HG02970 (cell line): Measurements from ENCODE around the gene DPP6.

Experiments used
- ATAC-seq: cut with Tn5 transposase; IDR thresholded peaks from one replicate; pipeline ENCODE4 v1.9.1; 2021; ENCODE audit warnings: mild to moderate bottlenecking, moderate library complexity, moderate number of reproducible peaks; ENCODE audit not compliant: unreplicated experiment, low FRiP score

Gene DPP6

DNA sequence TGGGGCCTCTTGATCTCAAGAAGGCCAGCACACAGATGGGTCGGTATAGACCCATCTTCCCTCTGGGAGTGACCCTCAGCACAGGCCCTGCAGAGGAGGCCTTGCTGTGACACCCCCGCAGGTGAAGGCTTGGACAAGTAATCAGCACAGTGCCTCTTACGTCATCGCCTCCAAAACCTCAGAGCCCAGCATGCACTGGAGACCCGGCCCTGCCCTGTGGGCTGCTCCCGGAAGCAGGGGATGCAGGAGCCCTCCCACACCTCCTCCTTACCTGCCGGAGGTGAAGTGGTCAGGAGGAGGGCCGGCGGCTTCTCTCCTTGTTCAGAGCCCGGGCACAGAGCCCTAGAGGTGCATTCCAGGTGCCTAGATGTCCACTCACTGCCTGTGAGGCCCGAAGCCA, 829.3 kb downstream of the DPP6 start:
- no peak for ATAC-seq

DNA sequence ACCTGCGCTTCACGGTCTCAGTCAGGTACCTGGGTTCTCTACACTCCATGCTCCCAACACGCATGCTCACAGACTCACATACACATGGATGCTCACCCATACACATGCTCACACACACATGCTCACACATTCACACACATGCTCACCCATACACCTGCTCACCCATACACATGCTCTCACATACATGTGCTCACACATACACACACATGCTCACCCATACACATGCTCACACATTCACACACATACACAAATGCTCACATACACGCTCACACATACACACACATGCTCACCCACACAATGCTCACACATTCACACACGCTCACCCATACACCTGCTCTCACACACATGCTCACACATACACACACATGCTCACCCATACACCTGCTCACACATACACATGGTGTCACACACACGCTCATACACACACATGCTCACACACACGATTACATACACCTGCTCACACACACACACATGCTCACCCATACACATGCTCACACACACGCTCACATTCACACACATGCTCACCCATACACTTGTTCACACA, 830.8 kb downstream of the DPP6 start:
- no peak for ATAC-seq

DNA sequence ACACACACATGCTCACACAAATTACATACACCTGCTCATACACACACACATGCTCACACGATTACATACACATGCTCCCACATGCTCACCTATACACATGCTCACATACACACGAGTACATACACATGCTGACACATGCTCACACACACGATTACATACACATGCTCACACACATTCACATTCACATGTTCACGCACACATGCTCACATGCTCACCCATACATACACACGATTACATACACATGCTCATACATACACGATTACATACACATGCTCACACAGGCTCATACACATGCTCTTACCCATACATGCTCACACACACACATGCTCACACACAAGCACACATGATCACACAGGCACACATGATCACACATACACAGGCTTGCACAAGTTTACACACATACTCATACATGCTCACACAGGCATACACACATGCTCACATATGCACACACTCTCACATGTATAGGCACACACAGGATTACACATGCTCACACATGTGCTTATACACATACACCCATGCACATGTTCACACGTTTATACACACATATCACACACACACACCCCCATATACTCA, 832.2 kb downstream of the DPP6 start:
- ATAC-seq = no peak

DNA sequence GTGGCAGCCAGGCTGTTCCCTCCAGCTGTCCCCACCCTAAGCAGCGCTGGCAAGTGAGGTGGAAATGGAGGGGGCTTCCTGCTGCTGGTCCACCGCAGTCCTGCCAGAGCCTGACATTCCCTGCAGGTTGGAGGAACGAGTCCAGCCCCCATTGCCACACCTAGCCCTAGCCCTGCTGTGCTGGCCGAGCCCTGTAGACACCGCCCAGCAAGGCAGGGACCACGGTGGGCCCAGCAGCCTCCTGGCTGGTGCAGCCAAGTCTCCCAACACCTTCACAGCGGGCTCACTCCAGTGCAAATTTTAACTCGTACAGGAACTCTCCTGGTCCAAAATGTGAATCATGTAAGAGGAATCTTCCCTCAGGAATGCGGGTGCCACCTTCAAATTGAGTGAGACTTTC, 834.4 kb downstream of the DPP6 start:
- ATAC-seq = no peak

DNA sequence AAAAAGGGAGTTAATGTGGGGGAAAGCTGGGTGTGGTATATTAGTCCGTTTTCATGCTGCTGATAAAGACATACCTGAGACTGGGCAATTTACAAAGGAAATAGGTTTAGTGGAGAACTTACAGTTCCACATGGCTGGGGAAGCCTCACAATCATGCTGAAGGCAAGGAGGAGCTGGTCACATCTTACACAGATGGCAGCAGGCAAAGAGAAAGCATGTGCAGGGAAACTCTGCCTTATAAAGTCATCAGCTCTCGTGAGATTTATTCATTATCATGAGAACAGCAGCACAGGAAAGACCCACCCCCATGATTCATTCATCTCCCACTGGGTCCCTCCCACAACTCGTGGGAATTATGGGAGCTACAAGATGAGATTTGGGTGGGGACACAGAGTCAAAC, 836.5 kb downstream of the DPP6 start:
- ATAC-seq = no peak

DNA sequence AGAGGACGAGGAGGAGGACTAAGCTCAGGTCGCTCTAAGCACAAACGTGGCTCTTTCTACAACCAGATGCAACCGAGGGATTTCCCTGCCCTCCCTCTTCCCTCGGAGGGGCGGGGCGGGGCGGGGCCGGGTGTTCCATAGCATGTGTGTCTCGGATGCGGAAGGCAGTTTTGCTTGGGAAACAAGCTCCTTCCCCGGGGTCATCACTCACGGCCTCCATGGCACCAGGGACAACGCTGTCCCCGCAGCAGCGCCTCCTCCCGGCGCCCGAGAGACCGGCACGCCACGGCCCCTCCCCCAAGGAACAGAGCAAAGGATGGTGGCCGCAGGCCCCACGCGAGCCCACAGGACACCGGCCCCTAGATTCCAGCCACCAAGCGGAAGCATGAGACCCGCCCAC, 840.3 kb downstream of the DPP6 start:
- no peak for ATAC-seq

DNA sequence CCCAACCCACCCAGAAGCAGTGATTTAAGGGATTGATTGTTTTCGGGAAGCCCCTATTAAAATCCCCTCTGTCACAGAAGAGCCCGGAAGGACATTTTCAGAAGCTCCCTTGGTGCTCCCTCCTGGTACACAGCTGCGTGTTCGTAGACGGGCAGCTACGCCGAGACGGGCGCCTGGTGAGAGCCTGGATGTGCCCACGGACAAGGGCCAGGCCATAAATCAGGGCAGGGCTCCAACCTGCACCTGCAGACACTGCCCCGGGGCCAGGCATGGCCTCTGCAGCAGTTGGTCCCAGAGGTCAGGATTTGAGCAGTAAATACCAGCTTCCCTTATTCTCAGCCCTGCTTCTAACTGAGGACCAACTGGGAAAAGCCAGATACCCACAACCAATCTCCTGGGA, 843.9 kb downstream of the DPP6 start:
- no peak for ATAC-seq

DNA sequence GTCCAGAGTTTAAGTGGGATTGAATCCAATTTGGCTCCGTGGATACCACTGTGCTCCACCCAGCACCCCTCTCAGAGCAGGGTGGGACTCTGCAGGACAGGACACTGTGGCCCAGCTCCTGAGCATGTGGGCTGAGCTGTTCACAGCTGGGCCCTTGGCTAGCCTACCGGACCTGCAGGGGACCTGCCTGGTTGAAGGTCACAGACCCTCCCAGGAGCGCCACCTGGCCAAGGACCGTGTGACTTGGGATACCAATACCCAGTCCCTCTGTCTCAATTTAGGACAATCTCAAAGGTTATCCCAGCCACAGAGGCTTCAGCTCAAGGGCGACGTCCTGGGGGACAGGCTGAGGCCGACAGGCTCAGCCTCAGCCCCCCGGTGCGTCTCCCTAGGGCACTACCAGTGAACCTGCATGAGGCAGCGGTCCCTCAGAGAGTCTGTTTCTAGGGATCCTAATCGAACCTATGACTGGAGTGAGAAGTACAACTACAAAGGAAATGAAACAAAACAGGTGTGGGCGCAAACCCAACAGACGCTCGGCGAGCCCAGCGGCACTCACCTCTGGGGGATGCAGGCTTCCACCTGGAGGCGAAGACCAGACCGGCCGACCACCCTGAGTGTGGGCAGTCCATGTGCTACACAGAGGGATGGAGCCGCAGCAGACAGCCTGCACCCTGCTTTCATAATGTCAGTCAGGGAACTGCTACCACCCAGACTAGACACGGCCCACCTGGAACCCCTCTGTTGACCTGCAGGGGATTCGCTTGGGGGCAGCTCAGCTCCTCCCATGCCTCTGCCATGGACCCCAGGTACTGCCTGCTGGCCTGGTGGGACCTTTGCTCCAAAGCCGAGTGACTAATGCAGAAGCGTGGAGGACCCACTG, 847.0 kb downstream of the DPP6 start:
- no peak for ATAC-seq

DNA sequence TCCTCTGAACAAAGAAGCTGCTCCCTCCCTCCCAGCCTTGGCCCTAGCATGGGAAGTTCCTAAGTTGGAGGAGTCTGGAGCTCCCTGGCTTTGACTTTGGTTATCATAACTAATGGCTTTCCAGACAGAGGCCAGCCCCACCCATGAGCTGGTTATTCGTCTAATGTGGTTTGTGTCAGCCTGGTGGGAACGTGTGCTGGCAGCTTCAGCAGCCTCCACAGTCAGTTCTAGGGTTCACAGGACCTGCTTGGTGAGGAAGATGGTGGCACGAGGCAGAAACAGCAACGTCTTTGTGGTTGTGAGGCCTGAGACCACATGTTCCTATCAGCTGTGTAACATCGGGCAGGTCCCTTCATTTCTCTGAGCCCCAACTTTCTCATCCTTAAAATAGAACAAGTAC, 847.7 kb downstream of the DPP6 start:
- ATAC-seq = no peak

DNA sequence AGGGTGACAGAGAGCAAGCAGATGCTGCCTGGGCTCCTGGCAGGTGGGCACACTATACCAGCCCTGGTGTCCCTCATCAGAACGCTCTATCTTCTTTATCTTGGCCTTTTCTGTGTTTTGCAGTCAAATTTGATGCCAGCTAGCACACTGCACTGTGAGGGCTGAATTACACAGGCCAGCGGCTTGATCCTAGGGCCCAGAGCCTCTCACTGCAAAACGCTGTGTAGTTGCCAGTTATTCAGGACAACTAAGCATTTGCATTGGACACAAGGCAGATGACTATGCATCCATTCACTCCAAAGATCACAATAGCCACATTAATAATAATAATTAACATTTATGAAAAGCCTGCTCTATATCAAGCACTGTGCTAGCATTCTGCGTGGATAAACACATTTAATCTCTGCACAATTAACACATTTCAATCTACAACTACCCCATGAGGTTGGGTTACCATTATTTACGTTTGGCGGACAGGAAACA, 850.4 kb downstream of the DPP6 start:
- no peak for ATAC-seq

DNA sequence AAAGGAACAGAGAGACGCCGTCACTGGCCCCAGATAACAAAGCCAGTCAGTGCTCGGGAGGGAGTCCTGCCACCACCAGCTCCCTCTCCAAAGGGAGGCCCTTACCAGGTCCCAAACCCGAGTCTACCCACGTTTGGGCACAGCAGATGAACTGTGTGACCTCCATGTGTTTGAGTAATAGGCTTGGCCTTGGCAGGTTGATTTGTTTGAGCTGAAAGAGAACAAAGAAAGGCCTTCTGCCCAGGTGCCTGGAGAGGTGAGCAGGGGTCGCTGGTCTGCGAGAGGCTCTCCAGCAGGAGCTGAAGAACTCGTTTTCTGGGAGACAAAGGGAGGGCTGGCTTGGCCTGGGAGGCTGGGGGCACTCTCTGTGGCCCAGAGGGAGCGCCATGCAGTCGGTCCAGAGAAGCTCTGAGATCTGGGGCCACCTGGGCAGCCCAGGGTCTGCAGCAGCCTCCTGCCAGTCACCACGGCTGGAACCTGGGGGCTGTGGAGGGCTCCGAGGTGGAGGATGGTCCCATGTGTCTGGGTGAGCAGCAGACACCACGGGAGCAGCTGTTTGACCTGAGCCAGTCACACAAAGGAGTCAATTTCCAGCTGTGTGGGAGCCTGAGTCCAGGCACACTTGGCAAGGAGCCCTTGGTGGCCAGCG, 851.0 kb downstream of the DPP6 start:
- ATAC-seq = no peak

DNA sequence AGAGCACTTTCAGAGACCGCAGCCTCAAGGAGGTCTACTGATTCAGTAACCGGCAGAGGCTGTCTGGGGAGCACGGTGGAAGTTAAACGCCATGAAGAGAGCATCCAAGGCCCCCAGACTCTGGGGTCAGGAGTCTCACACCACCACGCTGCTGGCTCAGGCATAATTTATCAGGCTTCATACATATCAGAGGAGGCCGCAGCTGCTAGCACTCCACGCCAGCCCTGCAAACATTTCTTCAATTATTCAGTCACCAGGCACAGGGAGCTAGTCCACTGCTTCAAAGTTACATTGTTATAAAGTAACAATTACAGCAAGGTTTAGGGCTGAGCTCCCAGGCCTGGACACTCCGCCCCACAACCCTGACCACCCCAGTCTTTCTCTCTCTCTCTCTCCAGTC, 852.9 kb downstream of the DPP6 start:
- no peak for ATAC-seq

DNA sequence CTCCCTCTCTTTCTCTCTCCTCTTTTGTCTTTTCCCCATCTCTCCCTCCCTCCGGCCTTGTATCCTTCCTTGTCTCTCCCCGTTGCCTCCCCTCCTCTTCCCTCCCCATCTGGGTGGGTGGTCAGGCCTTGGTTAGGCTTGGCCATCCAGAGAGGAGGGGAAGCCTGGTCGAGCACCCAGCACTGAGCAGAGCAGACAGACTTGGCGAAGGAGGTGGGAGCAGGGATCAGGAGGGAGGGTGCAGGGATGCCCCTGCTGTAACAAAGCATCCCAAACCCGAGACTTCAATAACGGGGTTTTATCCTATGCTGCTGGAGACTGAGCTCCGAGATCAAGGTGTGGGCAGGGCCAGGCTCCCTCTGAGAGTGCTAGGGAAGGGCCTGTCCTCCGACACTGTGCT, 853.4 kb downstream of the DPP6 start:
- no peak for ATAC-seq

DNA sequence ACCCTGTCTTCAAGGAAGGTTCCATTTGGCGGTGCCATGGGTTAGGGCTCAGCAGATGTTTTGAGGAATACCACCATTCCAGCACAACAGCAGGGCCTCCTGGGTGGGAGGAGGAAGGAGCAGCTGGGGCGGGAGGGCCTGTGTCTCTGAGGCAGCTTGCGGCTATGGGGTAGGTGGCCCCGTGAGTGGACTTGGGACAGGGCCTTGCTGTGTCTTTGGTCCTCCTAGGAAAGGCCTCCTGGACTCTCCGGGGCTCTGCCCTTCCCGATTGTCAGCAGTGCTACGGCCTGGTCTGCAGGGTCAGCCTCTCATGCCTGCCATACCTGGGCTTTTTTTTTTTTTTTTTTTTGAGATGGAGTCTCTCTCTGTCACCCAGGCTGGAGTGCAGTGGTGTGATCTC, 854.0 kb downstream of the DPP6 start:
- ATAC-seq = no peak

DNA sequence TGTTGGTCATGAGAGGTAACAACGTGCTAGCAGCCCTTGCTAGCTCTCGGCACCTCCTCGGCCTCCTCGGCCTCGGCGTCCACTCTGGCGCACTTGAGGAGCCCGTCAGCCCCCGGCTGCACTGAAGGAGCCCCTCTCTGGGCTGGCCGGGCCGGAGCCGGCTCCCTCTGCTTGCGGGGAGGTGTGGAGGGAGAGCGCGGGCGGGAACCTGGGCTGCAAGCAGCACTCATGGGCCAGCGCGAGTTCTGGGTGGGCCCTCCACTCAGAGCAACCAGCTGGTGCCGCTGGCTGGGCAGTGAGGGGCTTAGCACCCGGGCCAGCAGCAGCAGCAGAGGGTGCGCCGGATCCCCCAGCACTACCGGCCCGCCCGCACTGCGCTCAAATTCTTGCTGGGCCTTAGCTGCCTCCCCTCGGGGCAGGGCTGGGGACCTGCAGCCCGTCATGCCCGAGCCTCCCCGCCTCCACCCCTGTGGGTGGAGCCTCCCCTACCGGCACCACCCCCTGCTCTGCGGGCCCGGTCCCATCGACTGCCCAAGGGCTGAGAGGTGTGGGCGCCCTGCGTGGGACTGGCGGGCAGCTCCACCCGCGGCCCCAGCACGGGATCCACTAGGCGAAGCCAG, 854.6 kb downstream of the DPP6 start:
- ATAC-seq = no peak

DNA sequence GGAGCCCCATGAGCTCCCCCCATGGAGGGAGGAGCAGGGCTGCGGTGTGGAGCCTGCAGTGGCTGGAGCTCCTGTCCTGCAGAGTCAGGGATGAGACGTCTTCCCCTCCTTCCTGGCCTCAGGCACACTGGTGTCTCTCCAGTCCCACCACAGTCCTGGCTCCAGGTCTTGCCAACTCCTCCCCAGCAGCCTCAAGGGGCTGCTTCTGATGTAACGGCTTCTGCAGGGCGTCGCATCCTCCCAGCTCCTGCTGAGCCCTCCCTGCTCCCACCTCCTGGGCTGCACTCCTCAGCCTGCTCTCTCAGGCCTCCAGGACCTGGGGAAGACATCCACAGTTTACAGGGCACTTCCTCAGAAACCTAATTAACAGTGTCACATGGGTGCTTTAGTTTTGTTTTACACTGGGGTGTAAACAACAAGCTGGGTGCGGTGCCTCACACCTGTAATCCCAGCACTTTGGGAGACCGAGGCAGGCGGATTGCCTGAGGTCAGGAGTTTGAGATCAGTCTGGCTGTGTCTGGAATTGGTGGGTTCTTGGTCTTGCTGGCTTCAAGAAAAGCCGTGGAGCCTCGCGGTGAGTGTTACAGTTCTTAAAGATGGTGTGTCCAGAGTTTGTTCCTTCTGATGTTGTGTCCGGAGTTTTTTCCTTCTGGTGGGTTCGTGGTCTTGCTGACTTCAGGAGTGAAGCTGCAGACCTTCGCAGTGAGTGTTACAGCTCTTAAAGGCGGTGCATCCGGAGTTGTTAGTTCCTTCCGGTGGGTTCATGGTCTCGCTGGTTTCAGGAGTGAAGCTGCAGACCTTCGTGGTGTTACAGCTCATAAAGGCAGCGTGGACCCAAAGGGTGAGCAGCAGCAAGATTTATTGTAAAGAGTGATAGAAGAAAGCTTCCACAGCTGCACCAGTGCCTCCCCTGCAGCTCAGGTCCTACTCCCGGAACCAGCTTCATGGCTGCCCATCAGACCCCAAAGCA, 855.7 kb downstream of the DPP6 start:
- no peak for ATAC-seq

DNA sequence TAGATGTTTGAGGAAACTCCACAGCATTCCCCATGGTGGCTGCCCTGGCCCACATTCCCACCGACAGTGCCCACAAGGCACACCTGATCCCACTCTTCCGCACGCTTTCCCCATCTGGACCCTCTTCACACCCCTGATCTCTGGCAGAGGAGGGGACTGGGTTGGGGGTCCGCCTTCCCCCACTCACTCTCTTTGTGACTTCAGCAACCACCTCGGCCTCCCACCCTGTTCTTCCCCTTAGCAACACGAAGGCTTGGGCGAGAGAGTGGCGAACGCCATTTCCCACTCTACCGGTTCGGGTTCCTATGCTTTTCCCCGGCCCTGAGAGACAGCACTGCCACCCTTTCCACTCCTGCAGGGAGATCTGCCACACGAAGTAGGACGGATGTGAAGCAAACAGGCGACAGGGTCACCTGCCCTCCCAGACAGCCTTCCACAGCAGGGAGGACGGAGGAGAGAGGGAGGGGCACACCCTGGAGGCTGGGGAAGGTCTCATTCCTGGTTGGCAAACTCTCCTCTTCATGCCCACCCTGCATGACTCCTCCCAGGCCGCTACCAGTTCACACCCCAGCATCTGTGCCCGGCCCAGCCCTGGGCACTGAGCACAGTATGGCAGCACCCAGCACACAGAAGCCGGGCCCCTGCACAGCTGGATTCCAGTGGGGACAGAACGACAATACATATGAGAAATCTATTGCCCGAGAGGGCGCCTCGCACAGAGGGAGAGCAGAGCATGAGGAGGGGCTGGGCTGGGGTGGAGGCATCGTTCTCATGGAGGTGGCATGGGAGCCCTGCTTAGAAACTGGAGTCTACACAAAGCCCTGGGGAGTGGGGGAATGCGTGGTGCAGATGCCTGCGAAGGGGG, 857.3 kb downstream of the DPP6 start:
- no peak for ATAC-seq

DNA sequence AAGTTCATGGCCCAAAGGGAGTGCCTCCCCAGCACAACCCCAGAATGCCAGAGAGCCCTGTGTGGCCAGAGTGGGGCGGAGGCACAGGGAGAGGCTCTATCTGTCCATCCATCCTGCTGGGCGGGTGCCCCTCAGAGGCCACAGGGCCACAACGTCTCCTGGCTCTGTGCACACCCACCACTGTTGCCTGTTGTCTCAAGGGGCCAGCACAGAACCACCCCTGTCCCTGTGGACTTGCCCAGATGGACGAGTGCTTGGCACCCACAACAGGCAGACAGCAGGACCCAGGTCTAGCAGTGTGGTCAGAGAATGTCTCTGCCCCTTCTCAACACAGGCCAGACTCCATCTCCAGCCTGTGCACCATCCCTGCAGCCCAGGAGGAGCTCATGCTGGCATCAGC, 857.9 kb downstream of the DPP6 start:
- no peak for ATAC-seq

DNA sequence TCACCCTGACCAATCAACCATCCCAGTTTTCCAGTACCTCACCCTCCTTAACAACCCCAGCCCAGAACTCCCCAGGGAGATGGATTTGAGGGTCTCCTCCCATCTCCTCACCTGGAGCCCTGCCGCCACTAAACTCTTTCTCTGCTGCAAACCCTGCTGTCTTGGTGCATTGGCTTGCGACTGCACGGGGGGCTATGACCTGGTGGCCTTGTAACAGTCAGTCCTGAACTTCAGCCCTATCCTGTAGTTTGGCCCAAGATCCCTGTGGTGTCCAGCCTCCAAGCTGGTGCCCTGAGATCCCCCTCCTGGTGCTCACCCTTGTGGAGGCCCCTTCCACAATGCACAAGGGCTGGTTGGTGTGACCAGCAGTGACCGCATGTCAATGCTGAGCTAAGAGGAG, 858.8 kb downstream of the DPP6 start:
- ATAC-seq = no peak
